GM19035 (cell line): ENCODE data around the gene SLCO2A1.

ENCODE experiments used
- ATAC-seq: cut with Tn5 transposase; IDR thresholded peaks from one replicate; pipeline ENCODE4 v1.9.1; 2021; ENCODE audit not compliant: unreplicated experiment

Gene SLCO2A1

GRCh38 chr3:133915685-133916658 is 113.8 kb downstream of the SLCO2A1 start:
- ATAC-seq, result no peak

GRCh38 chr3:133914839-133915600 is 114.7 kb downstream of the SLCO2A1 start:
- no peak for ATAC-seq

GRCh38 chr3:133910422-133910821 is 119.3 kb downstream of the SLCO2A1 start:
- ATAC-seq, result no peak

- no peak for ATAC-seq
Observed at GRCh38 chr3:133905376-133905775, 124.3 kb downstream of the SLCO2A1 start.

DNA sequence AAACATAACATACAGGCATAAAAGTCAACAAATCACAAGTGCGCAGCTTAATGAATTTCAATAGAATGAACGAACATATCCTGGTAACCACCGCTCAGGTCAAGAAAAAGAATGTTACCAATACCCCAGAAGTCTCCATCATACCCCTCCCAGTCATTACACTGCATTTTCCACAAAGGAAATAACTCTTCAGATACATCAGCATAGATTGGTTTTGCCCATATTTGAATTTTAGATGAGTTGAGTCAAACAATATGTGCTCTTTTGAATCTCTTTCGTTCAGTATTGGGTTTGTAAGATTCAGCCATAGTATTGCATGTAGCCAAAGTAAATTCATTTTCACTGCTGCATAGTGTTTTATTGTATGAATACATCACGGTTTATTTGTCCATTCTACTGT is 127.9 kb downstream of the SLCO2A1 start:
- no peak for ATAC-seq

- ATAC-seq, result no peak
Observed at GRCh38 chr3:133901083-133901482, 128.6 kb downstream of the SLCO2A1 start.

GRCh38 chr3:133899311-133899710 is 130.4 kb downstream of the SLCO2A1 start:
- no peak for ATAC-seq

DNA sequence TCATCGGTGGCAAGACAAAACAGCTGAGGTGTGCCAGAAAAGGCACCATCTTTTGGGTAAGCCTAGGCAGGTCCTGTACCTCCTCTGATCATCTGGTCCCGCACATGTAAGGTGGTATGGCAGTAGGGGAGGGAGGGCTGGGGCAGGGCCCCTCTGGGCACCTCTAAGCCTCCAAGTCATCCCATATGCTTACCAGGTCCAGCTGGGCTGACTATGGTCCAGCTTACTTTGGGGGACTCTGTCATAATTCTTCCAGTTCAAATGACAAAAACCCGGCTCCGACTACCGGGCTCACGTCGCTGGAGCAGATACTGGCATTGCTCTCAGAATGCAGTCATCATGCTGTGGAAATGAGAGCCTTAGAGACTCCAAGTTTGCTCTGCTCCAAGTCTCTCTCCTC is 132.2 kb downstream of the SLCO2A1 start:
- ATAC-seq, result no peak

DNA sequence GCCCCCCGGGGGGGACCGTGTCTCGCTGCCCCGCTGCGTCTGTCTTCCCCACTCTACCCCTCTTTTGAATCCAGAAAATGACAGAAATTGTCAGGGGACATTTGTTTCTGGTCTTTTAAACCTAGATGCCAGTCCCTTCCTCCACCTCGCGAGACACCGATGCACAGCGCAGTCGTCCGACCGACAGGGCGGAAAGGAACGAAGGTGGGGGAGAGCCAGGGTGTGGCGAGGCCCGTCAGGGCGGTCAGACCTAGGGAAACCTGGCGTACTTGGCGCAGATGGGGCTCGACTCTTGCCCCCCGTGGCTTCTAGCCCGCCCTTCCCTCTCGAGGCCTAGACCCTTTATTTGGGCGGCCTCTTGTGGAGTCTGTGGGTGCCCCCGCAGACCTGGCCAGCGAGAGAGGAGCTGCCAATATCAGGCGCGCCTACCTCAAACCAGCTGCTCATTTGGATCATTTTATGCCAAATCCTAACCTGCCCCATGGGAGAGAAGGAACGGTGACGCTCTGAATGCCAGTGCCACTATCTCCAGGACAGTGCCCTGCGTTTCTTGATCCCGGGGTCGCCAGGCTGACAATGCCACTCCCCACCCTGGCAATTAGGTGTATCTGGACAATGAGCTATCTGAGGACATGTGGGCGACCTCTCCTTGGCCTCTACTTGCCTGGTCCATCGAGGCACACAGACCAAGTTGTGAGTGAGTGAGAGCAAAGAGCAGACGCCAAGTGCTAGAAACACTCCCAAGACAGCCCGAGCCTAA is 133.5 kb downstream of the SLCO2A1 start:
- no peak for ATAC-seq

- no peak for ATAC-seq
Observed at GRCh38 chr3:133895208-133896001, 134.3 kb downstream of the SLCO2A1 start, which contains the start of gene RAB6B. Gene RAB6B (minus strand): TSS chr3:133895882. CDS start chr3:133895466, 416 bp downstream.

DNA sequence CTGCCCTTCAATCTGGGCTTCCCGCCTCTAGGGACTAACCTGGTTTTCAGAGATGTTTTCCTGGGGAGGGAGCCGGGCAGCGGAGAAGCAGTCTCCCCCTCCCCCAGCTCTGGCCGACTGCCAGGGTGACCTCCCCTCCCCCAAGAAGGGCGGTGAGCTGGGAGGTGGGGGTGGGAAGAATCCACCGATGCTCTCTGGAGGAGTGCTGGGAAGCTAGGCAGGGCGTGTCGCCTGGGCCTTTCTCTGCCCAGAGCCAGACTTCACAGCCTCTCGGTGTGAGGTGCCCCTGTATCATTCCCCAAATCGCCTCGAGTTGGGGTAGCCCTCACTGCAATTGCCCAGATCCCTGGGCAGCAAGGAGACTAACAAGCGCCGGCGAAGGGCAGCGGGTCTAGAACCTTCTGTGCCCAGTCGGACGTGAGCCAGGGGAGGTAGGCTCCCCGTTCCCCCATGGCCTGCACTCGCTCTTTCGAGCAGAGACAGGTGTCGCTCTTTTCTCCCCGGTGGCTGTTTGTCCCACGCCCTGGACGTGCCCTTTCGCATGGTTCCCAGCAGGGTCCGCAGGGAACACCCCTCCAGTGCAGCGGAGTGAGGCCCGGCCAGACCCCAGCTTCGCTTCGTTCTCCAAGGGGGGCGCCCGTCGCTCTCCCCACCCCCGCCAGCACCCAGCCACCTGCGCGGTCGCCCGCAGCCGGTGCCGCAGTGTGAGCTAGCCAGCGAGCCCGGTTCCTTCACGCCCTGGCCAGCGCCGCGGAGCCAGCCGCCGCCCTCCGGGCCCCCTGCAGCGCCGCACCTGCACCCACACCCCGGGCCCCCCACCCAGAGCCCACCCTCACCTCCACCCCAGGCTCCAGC is 135.1 kb downstream of the SLCO2A1 start:
- ATAC-seq, result no peak

GRCh38 chr3:133893683-133894352 is 135.9 kb downstream of the SLCO2A1 start:
- ATAC-seq, result no peak

GRCh38 chr3:133892541-133893231 is 137.0 kb downstream of the SLCO2A1 start:
- no peak for ATAC-seq

DNA sequence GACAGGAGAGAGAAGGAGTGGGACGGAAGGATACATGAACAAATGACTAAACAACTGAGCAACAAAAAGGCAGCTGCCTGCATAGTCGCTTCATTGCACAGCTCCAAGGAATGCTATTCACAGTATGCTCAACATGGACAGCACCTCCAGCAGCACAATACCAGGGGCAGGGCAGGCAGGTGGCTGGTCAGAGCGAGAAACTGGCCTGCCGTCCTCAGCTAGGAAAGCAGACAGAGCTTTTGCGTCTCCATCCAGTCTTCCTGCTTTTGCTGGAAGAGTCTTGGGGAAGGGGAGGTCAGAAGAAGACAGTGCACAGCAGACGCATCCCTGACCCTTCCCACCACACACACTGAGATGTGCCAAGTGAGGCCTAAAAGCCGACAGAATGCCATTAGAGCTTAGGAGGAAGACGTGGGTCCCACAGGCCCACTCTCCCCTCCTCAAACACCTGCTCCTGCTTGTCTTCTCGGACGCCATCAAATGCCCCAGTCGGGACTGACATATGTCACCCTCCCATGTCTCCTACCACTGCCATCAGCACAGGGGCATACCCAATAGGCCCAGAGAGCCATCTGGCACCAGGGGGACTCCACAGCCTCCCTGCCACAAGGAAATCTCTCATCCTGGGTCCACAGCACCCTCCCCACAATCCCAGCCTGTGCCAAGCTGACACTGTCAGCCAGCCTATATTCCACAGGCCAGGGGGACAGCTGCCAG is 137.9 kb downstream of the SLCO2A1 start:
- no peak for ATAC-seq

GRCh38 chr3:133890972-133891644 is 138.6 kb downstream of the SLCO2A1 start:
- no peak for ATAC-seq

GRCh38 chr3:133890037-133890436 is 139.7 kb downstream of the SLCO2A1 start:
- ATAC-seq, result no peak

- ATAC-seq, result no peak
Observed at GRCh38 chr3:133888726-133889340, 140.9 kb downstream of the SLCO2A1 start.
